MM.1S (cell line): ENCODE measurements around the gene TMEM245.

Experiments used
- CTCF ChIP-seq: fragments of 300-600 bp; sonication (generic); IDR thresholded peaks from 2 replicates; pipeline ENCODE4 v1.5.1; 2016; ENCODE audit warnings: antibody characterized with exemption, low read length, mixed read lengths
- EZH2phosphoT487 ChIP-seq: fragments of 300-600 bp; sonication (generic); IDR thresholded peaks from 2 replicates; pipeline ENCODE4 v1.6.1; 2018; ENCODE audit warnings: antibody characterized with exemption, low read length

GRCh38 chr9:108973895-108974294 lies 145.9 kb downstream of the TMEM245 start:
- TF ChIP-seq CTCF (no peak), EZH2phosphoT487 (no peak)
